NCI-H69 (cell line): ENCODE results near the gene KRCC1.
"Not testable (repeated sequence)": the region's sequence is repeated elsewhere in the genome, so short reads cannot be mapped to it uniquely, and the experiment has no call there.

ENCODE experiments used
- DNase-seq: peaks from one replicate; lab custom pipeline; 2025; lab: John Stamatoyannopoulos, UW

KRCC1 gene

GRCh38 chr2:88000474-88000873, 55.1 kb downstream of the KRCC1 start:
- not testable (repeated sequence) for DNase-seq

GRCh38 chr2:87996570-87996969, 59.0 kb downstream of the KRCC1 start:
- DNase-seq, result no peak

- no peak for DNase-seq
Observed at GRCh38 chr2:87995756-87996155, 59.8 kb downstream of the KRCC1 start.

GRCh38 chr2:87994304-87994850, 61.2 kb downstream of the KRCC1 start:
- not testable (repeated sequence) for DNase-seq

GRCh38 chr2:87992569-87992968, 63.0 kb downstream of the KRCC1 start:
- not testable (repeated sequence) for DNase-seq

GRCh38 chr2:87987473-87987872, 68.1 kb downstream of the KRCC1 start:
- not testable (repeated sequence) for DNase-seq

GRCh38 chr2:87985902-87986301, 69.7 kb downstream of the KRCC1 start:
- DNase-seq, result not testable (repeated sequence)

- not testable (repeated sequence) for DNase-seq
Observed at GRCh38 chr2:87981182-87981581, 74.4 kb downstream of the KRCC1 start.
